GM23248 (cell line): ENCODE results near the gene TENM3.

Source experiments
- EZH2 ChIP-seq: fragments of 200-600 bp; sonication (generic); IDR thresholded peaks from 2 replicates; pipeline ENCODE4 v1.6.1; 2018; ENCODE audit warnings: antibody characterized with exemption, mild to moderate bottlenecking; ENCODE audit not compliant: insufficient read depth, poor library complexity, severe bottlenecking
- EZH2phosphoT487 ChIP-seq: fragments of 200-600 bp; sonication (generic); IDR thresholded peaks from 2 replicates; pipeline ENCODE4 v1.6.1; 2018; ENCODE audit warnings: antibody characterized with exemption, moderate library complexity, mild to moderate bottlenecking, low read depth; ENCODE audit not compliant: insufficient read depth

GRCh38 chr4:182385897-182386296 is 142.7 kb downstream of the TENM3 start:
- TF ChIP-seq EZH2 (no peak), EZH2phosphoT487 (no peak)
